H1 (cell line): ENCODE data around the gene CIZ1. TPM values are rescaled to one million over a fixed set of nuclear protein-coding genes. Genes with fewer than 3 reads are reported as not detected.

ENCODE experiments used
- ASH2L ChIP-seq: fragments of 200-600, 300-600 bp; sonication (generic); IDR thresholded peaks from one replicate; pipeline ENCODE4 v1.7.1; 2017; ENCODE audit warnings: low read length
- CTBP2 ChIP-seq: IDR thresholded peaks from 2 replicates; pipeline ENCODE4 v1.7.0; 2011; ENCODE audit warnings: borderline replicate concordance, mild to moderate bottlenecking, moderate library complexity, mixed read lengths, low read length; ENCODE audit not compliant: insufficient read depth, insufficient read length
- NANOG ChIP-seq: IDR thresholded peaks from 2 replicates; pipeline ENCODE4 v1.6.1; 2011; ENCODE audit warnings: low read length, low read depth, mild to moderate bottlenecking, inconsistent platforms; ENCODE audit not compliant: insufficient read depth, poor library complexity, severe bottlenecking
- RAD21 ChIP-seq, 2 experiments: IDR thresholded peaks in 1 of 2; conservative IDR thresholded peaks in 1 of 2; 2 replicates each; pipeline ENCODE4 v1.6.1; 2011; ENCODE audit warnings: low read depth in 2 of 2, low read length in 2 of 2, improper control_type of control experiment in 1 of 2, inconsistent platforms in 1 of 2, mild to moderate bottlenecking in 1 of 2, moderate library complexity in 1 of 2
- RFX5 ChIP-seq: IDR thresholded peaks from 2 replicates; pipeline ENCODE4 v1.6.1; 2011; ENCODE audit warnings: low read depth, low read length, improper control_type of control experiment, borderline replicate concordance
- RNF2 ChIP-seq: fragments of 200-900, 300-1000 bp; sonication (generic); IDR thresholded peaks from 2 replicates; pipeline ENCODE4 v1.7.1; 2016; ENCODE audit warnings: borderline replicate concordance, low read depth, mild to moderate bottlenecking, antibody characterized with exemption, low read length; ENCODE audit not compliant: poor library complexity, severe bottlenecking; ENCODE audit errors: missing control alignments
- SUZ12 ChIP-seq: fragments of 200-600 bp; sonication (generic); IDR thresholded peaks from 2 replicates; pipeline ENCODE4 v1.6.1; 2012; ENCODE audit warnings: mild to moderate bottlenecking, inconsistent platforms, low read length, moderate library complexity, mixed read lengths
- TBP ChIP-seq: IDR thresholded peaks from 2 replicates; pipeline ENCODE4 v1.6.1; 2011; ENCODE audit warnings: low read depth, low read length, improper control_type of control experiment
- TCF12 ChIP-seq: IDR thresholded peaks from 2 replicates; pipeline ENCODE4 v1.6.1; 2011; ENCODE audit warnings: low read depth, mild to moderate bottlenecking, low read length
- polyA plus RNA-seq, 7 experiments: library from polyadenylated mRNA; depleted of rRNA in 3 of 7; stranded (reverse) in 5 of 7; unstranded in 2 of 7; fragments of >200 nt in 5 of 7; fragments of 200-250 nt in 2 of 7; gene quantifications; 1 replicate in 5 of 7; 2 replicates in 1 of 7; 4 replicates in 1 of 7; pipeline versions ENCODE4 v1.2.1 to v1.2.3, GENCODE V29; 2011 to 2013; ENCODE audit warnings: missing spikeins in 2 of 7, mixed read lengths in 2 of 7
- total RNA-seq: library from RNA; stranded (reverse); fragmentation: NEBNext Ultra II Directional; extraction: Animal tissue kit (Norgen Biotek cat#: 25700); gene quantifications from 2 replicates; pipeline ENCODE4 v1.2.1, GENCODE V29; 2021
- TF ChIP-seq, protein P1 (sequence below): fragments of 300-600 bp; sonication (generic); IDR thresholded peaks from 2 replicates; pipeline ENCODE4 v1.7.1; 2012; ENCODE audit warnings: low read length, moderate library complexity, mild to moderate bottlenecking, inconsistent platforms; ENCODE audit not compliant: insufficient replicate concordance

The CIZ1 gene
- total and polyA plus RNA-seq, 2 of the 8 experiments (the other 6 are each of a cell fraction or from before 2014, with no cell fraction given), result 66.0 to 107 TPM

DNA sequence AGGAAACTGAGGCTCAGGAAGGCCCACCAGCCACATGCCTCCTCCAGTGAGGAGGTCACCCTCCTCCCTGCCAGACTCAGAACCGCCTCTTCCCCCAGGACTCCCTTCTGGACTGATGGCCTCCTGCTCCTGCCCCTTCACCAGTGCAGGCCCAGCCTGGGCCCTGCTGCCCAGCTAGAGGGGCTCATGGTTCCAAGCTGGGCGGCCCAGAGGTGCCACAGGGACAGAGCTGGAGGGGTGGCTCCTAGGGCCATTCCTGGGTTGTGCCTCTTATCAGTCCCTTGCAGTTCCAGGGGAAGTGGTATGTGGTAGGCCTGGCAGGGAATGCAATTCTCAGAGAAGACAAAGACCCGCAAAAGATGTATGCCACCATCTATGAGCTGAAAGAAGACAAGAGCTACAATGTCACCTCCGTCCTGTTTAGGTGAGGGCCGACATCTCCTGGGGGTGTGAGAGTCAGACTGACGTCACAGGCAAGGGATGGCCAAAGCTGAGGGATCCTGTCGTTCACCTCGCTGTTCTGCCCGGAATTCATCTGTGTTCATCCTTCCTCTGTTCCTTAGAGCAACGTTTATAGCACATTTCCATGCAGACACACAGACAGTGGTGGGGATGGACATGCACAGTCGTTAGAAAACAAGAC, 41.3 kb downstream of the CIZ1 start (continued):
- TF ChIP-seq, protein P1, sequence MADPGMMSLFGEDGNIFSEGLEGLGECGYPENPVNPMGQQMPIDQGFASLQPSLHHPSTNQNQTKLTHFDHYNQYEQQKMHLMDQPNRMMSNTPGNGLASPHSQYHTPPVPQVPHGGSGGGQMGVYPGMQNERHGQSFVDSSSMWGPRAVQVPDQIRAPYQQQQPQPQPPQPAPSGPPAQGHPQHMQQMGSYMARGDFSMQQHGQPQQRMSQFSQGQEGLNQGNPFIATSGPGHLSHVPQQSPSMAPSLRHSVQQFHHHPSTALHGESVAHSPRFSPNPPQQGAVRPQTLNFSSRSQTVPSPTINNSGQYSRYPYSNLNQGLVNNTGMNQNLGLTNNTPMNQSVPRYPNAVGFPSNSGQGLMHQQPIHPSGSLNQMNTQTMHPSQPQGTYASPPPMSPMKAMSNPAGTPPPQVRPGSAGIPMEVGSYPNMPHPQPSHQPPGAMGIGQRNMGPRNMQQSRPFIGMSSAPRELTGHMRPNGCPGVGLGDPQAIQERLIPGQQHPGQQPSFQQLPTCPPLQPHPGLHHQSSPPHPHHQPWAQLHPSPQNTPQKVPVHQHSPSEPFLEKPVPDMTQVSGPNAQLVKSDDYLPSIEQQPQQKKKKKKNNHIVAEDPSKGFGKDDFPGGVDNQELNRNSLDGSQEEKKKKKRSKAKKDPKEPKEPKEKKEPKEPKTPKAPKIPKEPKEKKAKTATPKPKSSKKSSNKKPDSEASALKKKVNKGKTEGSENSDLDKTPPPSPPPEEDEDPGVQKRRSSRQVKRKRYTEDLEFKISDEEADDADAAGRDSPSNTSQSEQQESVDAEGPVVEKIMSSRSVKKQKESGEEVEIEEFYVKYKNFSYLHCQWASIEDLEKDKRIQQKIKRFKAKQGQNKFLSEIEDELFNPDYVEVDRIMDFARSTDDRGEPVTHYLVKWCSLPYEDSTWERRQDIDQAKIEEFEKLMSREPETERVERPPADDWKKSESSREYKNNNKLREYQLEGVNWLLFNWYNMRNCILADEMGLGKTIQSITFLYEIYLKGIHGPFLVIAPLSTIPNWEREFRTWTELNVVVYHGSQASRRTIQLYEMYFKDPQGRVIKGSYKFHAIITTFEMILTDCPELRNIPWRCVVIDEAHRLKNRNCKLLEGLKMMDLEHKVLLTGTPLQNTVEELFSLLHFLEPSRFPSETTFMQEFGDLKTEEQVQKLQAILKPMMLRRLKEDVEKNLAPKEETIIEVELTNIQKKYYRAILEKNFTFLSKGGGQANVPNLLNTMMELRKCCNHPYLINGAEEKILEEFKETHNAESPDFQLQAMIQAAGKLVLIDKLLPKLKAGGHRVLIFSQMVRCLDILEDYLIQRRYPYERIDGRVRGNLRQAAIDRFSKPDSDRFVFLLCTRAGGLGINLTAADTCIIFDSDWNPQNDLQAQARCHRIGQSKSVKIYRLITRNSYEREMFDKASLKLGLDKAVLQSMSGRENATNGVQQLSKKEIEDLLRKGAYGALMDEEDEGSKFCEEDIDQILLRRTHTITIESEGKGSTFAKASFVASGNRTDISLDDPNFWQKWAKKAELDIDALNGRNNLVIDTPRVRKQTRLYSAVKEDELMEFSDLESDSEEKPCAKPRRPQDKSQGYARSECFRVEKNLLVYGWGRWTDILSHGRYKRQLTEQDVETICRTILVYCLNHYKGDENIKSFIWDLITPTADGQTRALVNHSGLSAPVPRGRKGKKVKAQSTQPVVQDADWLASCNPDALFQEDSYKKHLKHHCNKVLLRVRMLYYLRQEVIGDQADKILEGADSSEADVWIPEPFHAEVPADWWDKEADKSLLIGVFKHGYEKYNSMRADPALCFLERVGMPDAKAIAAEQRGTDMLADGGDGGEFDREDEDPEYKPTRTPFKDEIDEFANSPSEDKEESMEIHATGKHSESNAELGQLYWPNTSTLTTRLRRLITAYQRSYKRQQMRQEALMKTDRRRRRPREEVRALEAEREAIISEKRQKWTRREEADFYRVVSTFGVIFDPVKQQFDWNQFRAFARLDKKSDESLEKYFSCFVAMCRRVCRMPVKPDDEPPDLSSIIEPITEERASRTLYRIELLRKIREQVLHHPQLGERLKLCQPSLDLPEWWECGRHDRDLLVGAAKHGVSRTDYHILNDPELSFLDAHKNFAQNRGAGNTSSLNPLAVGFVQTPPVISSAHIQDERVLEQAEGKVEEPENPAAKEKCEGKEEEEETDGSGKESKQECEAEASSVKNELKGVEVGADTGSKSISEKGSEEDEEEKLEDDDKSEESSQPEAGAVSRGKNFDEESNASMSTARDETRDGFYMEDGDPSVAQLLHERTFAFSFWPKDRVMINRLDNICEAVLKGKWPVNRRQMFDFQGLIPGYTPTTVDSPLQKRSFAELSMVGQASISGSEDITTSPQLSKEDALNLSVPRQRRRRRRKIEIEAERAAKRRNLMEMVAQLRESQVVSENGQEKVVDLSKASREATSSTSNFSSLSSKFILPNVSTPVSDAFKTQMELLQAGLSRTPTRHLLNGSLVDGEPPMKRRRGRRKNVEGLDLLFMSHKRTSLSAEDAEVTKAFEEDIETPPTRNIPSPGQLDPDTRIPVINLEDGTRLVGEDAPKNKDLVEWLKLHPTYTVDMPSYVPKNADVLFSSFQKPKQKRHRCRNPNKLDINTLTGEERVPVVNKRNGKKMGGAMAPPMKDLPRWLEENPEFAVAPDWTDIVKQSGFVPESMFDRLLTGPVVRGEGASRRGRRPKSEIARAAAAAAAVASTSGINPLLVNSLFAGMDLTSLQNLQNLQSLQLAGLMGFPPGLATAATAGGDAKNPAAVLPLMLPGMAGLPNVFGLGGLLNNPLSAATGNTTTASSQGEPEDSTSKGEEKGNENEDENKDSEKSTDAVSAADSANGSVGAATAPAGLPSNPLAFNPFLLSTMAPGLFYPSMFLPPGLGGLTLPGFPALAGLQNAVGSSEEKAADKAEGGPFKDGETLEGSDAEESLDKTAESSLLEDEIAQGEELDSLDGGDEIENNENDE, result no peak
- TF ChIP-seq RNF2 (no peak), ASH2L (no peak), RFX5 (no peak), CTBP2 (no peak), SUZ12 (no peak), RAD21 (IDR thresholded peaks at IDR 0.05 in 1 of 2, conservative IDR thresholded peaks at IDR 0.05 in 1 of 2; ENCODE audit: low read depth in 2 of 2, low read length in 2 of 2) (no peak), TCF12 (no peak), TBP (no peak), NANOG (no peak)
